GM19035 (cell line): ENCODE results near the gene PRSS22.

Experiments
- ATAC-seq: cut with Tn5 transposase; IDR thresholded peaks from one replicate; pipeline ENCODE4 v1.9.1; 2021; ENCODE audit not compliant: unreplicated experiment

PRSS22 gene

DNA sequence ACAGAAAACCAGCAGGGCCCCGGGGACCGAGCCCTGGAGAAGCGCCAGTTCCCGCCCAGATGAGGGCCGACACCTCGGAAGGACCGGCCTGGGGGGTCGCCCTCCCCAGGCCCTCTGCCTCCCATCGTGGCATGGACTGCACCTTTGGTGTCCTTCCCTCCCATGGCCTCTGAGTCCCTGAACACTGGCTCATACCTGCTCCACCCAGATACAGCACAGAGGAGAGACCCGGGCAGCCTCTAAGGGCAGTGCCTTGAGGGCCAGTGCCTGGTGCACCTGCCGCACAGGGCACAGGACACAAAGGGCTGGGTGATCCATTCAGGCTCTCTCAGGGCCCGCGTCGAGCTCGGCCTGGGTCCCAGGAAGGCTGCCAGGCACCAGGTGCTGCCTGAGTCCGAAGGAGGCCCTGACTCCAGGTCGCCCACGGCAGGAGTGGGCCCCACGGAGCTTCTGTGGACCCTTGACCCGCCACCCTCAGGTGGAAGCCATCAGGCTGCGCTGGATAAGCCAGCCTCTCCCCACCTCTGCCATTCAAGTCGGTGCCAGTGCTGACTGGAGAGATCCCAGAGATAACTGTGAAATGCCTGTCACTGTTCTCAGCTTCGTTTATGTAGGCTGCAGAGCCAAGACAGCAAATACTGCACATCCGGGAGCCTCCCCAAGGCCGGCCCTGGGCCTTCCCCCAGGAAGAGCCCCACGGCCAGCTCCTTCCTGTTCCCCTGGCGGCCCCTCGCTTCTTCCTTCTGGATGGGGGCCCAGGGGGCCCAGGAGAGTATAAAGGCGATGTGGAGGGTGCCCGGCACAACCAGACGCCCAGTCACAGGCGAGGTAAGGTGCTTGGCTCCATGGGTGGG lies 28.2 kb downstream of the PRSS22 start, which contains the start of gene ZG16B:
ZG16B (plus strand) TSS at position 803 of the 854 bp plus-strand sequence. CDS start 139 bp downstream, outside the sequence.
- ATAC-seq = no peak

DNA sequence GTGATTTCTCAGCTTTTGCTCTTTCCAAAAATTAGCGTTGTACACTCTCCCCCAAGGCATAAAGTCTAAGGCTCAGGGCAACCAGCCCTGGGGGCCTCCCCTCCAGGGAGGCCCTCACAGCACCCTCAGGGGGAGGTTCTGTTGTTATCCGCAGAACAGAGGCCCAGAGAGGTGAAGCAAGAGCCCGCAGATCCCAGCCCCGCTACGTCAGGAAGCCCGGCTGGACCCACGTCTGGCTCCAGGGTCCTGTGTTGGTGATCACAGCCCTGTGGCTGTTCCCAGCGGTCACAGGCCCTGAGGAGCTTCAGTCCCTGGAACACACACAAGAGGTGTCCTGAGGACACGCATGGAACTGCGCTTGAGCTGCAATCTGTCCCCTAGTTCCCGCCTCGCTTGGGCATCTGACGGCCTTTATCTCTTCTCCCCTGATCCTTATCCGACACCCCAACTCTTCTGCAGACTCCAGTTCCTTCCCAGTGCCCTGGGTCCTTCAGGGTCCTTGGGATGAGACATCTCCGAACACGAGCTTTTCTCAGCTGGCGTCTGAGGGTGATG lies 29.0 kb downstream of the PRSS22 start:
- ATAC-seq = no peak

DNA sequence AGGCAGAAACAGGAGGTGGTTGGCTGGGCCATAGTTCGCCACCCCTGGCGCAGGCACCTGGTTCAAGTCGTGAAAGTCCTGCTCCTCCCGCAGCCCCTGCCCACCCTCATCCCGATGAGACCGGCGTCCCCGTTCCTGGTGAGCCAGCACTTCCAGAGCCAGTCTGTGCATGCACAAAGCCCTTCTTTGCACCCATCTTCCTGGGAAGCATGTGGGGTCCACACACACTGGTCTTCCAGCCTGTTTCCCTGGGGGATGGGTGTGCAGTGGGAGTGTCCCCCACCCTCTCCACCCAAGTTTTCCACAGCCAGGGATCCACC lies 29.5 kb downstream of the PRSS22 start:
- no peak for ATAC-seq

DNA sequence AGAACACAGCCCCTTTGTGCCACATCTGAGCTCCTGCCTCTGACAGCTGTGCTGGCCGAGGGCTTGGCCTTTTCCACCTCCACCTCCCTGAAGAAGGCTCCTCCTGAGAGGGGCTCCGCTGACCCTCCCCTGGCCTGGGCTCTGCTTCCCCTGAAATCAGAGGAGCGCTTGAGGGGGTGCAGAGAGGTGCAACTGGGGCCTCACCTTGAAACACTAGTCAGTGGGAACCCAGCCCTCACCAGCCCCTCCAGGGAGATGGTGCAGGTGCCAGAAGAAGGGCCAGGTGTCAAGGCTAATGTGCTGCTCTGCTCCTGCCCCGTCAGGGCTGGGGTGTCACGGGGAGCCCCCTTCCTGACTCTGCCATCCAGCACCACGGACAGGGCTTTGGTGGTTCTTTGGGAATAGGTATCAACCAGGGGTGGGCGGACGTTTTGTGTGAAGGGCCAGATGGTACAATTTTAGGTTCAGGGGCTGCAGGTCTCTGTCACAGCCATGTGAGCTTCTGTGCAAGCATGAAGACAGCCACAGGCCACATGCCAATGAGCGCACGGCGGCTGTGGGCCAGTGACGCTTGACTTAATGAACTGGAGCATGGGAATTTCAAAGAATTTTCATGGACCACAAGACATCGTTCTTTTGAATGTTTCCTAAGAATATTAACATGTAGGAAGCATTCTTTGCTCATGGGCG lies 30.0 kb downstream of the PRSS22 start:
- ATAC-seq = no peak

DNA sequence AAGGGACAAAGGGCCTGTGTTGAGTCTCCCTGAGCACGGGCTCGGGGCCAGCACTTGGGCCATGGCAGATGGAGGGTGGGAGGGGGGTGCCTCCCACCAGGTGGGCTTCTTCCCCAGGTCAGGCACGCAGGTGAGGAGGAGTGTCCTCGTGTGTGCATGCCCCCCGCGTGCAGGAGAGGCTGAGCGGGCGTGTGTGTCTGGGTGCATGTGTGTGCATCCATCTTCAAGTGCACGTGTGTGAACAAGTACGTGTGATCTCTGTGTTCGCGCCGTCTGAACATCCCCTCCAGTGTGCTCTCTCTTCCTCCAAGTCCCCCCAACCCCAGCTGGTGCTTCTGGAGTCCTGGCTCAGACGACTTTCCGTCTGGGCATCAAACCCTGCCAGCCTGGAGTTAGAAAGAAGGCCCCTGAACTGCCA lies 30.6 kb downstream of the PRSS22 start:
- no peak for ATAC-seq

DNA sequence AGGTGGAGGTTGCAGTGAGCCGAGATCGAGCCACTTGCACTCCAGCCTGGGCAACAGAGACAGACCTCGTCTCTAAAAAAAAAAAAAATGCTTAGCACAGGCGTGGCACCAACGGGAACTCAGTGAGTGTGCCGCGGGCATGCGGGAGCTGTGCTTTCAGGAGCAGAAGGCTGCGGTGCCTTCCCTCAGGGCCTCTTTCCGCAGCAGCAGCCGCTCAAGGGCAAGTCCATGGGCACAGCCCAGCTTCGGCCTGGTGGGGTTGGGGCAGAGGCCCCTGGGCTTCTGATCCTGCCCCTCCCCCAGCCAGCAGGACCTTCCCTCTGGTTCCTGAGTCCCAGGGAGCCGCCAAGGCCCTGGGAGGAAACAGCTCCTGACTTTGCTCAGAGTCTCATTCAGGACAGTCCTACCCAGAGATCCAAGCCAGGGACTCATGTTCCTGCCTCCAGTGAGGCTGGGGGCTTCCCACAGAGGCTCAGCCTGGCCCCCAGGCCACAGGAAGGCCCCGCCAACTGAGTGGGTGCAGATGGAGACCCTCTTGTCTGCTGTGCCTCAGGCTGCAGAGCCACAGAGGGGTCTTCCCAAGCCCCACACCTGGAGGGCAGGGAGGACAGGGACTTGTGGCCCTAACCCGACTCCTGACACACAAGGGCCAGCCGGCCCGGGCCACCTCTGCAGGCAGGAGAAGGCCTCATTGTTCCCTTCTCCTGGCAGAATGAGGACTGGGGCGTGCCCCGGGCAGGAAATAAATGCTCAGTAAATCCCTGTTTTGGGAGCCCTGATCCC lies 31.2 kb downstream of the PRSS22 start:
- ATAC-seq = no peak

DNA sequence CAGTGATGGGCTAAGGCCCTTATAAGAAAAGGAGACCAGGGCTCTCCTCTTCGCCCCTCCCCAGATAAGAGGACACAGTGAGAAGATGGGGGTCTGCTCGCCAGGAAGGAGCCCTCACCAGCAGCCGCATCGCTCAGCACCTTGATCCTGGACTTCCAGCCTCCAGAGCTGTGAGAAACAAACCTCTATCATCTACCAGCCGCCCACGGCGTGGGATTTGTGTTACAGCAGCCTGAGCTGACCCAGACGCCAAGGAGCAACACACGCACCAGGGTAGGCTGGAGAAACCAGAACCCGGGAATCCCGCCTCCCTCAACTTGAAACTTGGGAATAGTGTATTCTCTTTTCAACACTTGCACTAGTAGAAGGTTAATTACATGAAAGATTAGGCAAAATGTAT lies 32.1 kb downstream of the PRSS22 start:
- ATAC-seq = no peak

DNA sequence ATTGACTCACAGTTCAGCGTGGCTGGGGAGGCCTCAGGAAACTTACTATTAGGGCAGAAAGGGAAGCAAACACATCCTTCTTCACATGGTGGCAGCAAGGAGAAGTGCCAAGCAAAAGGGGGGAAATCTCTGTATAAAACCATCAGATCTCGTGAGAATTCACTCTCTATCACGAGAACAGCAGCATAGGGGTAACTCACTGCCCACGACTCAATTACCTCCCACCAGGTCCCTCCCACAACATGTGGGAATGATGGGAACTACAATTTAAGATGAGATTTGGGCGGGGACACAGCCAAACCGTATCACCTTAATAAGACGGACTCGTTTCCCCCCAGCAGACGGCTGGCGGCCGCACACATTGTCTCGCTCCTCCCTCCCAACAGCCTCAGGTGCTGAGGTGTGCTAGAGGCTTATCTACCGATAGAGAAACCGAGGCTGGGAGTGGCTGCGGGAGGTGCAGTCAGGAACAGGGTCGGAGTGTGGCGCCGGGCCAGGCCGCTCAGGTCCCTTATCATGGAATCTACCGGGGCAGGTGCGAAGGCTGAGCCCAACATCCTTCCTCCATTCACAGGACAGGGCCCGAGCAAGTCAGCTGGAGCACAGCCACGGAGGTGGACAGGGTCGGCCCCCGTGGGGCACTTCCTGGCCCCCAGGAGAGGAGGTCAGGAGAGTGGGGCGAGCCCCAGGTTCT lies 32.8 kb downstream of the PRSS22 start:
- no peak for ATAC-seq

DNA sequence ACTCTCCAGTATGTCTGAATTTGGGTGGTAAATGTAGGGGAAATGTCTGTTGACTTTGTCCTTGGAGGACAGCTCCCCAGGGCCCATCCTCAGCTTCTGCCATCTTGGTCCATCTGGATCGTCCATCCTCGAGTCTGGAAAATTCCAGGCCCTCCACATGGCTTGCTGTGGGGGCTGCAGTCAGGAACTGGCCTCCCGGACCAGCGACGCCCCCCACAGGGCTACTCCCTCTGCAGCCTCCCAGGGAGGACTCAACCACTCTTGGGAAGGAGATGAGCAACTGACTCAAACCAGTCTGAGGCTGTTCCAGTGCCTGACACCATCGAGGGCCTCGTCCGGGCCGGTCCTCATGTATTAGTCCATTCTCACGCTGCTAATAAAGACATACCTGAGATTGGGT lies 33.3 kb downstream of the PRSS22 start:
- ATAC-seq = no peak

DNA sequence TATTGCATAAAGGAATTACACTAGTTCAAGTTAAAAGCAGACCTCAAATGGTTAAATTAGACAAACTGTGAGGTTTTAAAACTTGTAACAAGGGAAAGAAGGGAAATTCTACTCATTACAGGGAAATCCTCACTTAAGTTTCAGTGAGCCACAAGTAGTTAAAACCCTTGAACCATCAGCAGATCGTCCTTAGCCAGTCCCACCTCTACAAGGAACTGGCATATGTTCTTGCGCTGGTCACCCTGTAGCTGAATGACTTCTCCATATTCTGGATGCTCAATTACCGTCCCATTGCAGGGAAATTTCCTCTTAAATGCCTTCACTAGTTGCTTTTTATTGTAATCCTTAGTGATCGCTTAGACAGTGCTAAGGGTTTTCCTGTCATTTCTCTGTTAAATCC lies 35.5 kb downstream of the PRSS22 start:
- ATAC-seq = no peak

DNA sequence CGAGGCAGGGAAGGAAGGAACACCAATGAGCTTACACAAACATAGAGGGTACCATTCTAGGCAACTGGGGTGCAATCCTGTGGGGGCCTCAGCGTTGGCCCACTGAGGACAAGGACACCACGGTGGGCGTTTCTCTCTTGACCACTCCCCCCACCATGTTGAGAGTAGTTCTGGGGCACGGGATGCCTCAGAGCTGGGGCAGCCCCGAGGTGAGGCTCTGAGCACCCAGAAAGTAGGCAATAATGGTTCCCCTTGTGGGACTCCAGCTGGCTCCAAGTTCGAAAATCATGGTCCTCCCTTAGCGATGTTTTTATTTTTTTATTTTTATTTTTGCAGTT lies 35.8 kb downstream of the PRSS22 start:
- no peak for ATAC-seq

DNA sequence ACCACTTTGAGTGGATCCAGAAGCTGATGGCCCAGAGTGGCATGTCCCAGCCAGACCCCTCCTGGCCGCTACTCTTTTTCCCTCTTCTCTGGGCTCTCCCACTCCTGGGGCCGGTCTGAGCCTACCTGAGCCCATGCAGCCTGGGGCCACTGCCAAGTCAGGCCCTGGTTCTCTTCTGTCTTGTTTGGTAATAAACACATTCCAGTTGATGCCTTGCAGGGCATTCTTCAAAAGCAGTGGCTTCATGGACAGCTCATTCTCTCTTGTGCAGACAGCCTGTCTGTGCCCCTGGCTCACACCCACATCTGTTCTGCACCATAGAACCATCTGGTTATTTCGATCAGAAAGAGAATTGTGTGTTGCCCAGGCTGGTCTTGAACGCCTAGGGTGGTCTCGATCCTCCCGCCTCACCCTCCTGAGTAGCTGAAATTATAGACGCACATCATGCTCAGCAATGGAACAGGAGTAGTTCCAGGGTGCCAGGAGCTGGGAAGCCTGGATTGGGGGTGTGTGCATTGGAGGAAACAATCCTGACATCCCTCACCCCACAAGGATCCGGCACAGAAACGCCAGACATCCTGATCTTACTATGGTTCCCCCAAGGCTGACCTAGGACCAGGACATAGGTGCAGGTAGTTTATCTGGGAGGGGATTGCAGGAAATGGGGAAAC lies 36.3 kb downstream of the PRSS22 start:
- ATAC-seq = no peak

DNA sequence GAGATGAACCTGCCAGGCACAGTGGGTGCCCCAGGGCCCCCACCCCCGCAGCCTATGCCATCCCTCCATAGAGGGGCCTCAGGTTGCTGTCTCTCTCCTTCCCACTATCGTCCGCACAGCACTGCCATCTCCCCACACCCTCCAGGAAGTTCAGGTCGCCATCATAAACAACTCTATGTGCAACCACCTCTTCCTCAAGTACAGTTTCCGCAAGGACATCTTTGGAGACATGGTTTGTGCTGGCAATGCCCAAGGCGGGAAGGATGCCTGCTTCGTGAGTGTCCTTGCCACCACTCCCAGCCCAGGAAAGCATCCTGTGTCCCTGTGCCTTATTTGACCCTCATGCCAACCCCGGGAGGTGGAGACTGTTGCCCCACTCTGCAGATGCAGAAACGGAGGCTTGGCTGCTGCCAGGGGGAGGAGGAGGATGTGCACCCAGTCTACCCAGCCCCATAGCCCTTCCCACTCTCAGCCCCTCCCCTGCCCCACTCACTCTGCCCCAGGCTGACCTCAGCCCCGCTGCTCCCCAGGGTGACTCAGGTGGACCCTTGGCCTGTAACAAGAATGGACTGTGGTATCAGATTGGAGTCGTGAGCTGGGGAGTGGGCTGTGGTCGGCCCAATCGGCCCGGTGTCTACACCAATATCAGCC lies 37.0 kb downstream of the PRSS22 start:
- no peak for ATAC-seq

DNA sequence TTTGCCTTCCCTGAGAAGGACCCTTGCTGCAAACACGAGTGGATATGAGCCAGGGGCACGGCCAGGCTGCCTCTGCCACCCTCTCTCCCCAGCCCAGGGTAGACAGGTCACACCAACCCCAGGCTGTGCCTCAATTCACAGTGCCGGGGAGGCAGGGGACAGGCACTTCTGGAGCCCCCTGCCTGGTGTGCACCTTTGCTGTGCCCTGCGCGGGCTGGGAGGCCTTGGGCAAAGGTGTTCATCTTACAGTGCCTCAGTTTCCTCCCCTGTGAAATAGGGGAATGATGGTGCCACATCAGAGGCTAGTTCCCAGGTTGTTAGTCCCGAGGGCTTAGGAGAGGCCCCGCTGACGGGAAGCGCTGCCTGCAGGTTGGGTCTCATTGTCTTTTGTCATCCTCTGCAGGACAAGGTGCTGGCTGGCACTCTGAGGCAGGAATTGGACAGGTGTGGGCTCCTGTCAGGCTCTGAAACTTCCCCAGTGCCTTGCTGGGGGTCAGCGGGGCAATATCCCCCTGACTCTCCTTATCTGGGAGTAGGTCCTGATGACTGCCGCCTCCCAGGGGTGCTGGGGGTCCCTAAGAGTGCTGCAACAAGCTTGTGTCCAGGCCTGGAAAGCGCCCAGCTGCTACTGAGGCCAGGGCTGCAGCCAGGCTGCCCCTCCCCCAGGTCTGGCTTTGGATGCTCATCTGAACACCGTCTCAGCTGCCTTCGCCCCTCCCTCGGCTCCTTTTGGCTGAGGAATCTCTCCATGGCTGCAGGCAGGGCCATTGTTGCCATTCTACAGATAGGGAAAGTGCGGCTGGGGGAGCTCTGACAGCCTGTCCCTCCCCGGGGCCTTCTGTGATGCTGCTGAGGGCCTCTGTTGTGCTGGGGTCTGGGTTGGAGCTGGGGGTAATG lies 37.8 kb downstream of the PRSS22 start:
- ATAC-seq = no peak

DNA sequence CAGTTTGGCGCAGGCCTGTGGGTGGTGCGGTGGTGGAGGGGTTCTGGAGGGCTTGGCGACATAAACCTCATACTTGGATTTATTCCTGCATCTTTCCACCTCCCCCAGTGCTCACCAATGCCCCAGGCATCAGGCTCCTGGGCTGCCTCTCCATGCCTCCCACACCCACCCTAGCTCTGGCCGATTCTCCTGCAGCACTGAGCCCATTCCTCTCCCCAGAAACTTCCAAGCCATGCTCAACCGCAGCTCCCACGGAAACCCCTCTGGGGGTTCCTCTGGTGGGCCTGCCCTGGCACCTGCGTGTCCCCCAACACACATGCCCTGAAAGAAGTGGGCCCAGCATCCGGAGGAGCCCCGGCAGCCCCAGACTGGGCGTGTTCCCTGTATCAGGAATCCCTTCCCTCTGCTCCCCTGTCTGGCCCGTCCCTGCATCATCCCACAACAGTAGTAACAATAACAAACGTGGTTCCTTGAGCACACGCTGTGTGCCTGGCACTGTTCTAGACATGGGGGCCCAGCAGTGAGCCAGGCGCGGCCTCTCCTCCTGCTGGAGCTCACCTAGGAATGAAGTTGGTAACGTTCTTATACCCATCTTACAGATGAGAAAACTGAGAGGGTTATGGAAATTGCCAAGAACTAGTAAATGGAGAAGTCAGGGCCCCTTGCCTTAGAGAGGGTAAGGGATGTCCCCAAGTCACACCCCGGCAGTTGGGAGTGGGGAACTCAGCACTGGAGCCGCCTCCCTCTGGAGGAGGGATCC lies 38.6 kb downstream of the PRSS22 start:
- ATAC-seq = no peak

DNA sequence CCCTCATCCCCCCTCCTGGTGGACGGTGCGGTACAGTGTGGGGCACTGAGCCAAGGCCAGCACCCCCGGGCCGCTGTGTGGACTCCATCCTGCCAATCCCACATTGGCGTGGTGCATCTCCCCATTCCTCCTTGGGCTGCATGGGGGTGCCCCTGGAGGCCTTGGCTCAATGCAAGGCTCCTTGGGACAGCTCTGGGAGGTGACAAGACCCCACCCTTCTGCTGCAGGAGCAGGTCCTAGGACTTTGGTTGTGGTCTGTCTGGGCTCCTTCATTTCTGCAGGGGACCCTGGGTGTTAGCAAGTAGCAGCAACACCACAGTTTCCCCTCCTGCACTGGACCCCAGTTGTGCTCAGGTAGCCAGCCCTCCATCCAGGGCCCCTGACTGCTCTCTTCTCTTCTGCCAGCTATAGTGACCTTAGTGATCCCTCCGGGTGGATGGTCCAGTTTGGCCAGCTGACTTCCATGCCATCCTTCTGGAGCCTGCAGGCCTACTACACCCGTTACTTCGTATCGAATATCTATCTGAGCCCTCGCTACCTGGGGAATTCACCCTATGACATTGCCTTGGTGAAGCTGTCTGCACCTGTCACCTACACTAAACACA lies 39.6 kb downstream of the PRSS22 start:
- no peak for ATAC-seq

DNA sequence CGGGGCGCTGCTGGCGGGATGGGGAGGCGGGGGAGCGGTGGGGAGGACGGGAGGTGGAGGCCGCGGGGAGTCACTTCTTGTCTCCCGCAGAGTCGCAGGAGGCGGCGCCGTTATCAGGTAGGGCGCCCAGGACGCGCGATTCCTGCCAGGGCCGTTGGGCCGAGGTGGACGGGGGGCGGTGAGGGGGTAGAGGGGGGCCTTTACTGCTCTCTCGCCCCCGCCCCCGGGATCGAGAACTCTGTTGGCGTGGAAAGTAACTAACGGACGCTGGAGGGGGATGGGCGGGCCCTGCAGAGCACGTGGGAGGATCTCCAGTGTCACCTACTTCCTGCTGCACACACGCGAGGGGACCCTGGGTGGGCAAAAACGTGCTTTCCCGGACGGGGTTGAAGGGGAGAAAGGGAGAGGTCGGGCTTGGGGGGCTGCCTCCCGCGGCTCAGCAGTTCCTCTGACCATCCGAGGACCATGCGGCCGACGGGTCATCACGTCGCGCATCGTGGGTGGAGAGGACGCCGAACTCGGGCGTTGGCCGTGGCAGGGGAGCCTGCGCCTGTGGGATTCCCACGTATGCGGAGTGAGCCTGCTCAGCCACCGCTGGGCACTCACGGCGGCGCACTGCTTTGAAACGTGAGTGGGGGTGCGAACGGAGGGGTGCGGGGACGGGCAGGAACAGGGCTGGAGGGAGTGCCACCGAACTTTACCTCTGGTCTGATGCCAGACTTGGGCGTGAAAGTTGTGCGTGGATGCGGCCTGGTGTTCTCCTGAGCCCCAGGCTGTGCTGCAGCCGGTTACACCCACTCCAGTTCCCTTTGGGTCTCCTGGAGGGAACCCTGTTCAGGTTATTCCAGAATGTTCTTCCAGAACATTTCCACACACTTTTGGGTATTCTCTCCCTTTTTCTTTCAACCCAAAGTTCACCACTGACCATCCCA lies 40.4 kb downstream of the PRSS22 start:
- no peak for ATAC-seq
